Inflammatory macrophage (primary cell): Measurements from ENCODE around the gene SIK3.
A peak's percentile ranks its signal among the peaks of the same experiment; 100 is the strongest.

ENCODE experiments used
- DNase-seq, 2 donors: peaks; one replicate each; pipeline ENCODE4 v3.0.0-alpha.2; 2020 to 2022

The SIK3 gene

GRCh38 chr11:116962108-116962507 is 136.1 kb downstream of the SIK3 start:
- DNase-seq: peak; percentile 38 to 43

DNA sequence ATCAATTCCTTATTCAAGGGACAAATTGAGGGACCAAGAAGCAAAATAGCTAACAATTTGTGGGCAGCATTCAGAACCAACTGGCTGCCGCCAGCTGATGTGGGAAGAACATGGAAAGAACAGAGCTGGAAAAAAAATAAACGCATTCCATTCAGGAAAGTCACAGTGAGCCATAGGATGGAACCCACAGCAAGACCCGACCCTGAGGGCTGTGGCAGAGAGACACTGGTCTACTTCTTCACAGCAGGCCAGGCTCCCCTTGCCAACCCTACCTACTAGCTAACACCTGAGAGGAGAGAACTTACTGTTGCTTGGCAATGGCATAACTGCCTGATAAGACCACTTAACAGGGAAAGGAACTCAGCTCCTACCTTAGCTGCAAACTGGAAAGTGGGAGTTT is 137.3 kb downstream of the SIK3 start:
- DNase-seq: no peak

GRCh38 chr11:116958246-116958645 is 140.0 kb downstream of the SIK3 start:
- DNase-seq: no peak

GRCh38 chr11:116955949-116956348 is 142.3 kb downstream of the SIK3 start:
- no peak for DNase-seq

DNA sequence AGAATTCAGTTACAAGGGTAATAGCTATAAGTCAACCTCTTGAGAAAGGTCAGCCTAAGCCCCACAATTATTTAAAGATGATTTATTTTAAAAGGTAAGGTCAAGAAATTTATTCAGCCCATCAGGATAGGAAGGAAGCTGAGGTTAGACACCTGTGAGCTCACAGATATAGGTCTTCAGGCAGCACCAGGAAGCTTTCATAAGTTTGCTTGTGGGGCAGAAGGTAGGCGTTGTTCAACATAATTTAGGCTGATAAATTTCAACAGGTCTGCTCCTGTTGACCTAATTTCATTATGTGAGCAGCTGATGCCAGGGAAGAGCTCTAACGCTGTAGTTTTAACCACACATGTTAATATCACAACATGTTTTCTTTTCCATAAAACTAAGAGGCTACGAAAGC is 142.7 kb downstream of the SIK3 start:
- DNase-seq: no peak

DNA sequence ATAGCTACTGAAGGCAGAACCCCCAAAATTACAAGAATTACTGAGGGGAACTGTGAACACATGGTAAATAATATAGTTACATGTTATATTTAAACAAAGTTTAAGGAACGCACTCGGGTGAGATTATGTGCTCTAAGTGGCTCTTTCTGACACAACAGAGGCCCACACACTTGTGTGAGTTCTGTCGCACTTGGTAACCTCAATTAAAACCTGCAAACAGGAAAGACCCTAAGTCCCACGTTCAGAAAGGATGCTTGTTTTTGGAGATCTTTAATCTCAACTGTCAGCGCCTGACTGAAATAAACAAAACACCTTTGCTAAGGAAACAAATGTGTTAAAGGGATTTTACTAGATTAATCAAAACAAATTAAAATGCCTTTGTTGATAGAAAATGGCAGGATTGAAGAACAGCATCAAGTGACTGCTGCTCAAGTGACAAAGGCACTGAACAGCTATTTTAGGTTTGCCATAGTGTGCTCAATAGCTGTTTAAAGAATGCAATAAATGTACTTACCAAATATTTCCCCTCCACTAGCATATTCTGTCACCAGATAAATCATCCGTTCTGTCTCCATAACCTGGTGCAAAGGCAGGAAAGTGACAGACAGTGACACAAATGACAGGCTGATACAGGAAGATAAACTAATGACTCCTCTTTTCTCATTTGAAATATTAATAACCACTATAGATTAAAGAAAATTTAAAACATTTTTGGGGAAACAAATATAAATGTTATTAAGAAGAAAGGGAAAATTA is 144.5 kb downstream of the SIK3 start:
- no peak for DNase-seq

- DNase-seq: no peak
These were observed 146.5 kb downstream of the SIK3 start for GRCh38 chr11:116951762-116952161.

DNA sequence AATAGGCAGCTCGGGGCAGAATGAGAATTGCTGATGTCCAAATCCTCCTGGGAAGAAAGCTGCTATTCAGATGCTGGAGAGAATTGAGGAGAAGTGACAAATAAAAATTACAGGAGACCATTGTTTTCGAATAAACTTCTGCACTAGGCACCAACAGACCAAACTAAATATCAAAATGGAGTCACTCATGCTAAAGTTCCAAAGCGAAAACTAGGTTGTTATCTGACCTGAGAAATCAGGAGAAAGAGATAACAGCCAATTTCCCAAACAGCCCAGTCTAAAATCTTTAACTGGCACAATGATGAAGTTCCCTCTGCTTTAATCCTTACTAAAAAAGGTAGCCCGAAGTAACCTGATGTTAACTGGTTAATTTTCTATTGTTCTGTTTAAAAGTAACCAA is 148.0 kb downstream of the SIK3 start:
- DNase-seq: no peak

DNA sequence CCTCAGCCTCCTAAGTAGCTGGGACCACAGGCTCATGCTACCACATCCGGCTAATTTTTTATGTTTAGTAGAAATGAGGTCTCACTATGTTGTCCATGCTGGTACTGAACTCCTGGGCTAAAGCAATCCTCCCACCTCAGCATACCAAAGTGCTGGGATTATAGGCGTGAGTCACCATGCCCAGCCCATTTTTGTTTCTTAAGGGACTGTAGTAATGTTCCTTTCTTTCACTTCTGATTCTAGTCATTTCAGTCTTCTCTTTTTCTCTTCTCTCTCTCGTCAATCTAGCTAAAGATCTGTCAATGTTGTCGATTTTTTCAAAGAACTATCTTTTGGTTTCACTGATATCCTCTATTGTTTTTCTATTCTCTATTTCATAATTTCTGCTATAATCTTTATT is 149.8 kb downstream of the SIK3 start:
- DNase-seq: peak; percentile 56 to 69

- no peak for DNase-seq
These were observed 151.8 kb downstream of the SIK3 start for GRCh38 chr11:116946414-116946813.

DNA sequence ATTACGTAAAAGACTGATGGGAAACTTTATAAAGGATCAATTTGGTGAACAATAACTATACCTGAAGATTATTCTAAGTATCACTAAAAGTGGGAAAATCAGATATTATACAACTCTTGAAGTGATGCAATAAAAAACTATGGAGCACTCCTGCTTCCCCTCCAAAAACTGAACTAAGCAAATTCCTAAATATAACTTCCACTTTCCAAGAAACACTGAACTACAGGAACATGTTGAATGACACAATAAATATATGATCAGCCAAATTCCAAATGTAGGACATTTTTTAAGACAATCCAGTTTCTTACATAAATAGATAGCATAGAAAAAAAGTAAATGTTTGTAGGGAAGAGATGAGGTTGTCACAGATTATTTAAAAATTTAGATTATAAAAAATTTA is 158.7 kb downstream of the SIK3 start:
- peak in 1 of 2 donors; percentile 39 for DNase-seq

- DNase-seq: peak; percentile 42 to 85
These were observed 159.7 kb downstream of the SIK3 start for GRCh38 chr11:116938471-116939070.

DNA sequence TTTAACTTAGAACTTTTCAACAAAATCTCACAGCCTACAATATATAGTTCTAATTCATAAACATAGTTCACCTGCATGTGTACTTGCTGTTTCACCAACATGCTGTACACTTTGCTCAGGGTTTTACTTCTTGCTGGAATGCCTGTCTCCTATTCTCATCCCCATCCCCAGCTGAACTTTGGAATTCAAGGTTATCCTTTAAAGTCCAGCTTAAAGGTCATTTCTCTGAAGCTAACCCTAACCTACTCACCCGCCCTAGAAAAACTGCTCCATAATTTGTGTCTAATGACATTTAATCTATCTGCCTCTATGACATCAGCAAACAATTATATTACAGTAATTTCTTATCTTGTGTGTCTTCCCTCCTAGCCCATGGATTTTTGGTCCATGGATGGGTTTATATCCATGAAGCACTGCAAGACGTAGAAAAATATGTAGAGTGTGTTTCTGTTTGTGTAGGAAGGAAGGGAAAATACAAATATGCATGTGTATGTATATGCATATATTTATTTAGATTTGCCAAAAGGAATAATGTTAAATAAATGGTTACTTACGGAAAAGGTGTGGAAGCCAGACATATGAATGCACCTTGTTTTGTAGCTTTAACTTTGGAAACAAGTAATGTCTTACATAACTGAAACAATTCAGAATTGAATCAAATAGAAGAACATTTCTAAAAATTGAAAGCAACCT is 161.3 kb downstream of the SIK3 start:
- no peak for DNase-seq

- DNase-seq: no peak
These were observed 162.7 kb downstream of the SIK3 start for GRCh38 chr11:116935514-116935913.

DNA sequence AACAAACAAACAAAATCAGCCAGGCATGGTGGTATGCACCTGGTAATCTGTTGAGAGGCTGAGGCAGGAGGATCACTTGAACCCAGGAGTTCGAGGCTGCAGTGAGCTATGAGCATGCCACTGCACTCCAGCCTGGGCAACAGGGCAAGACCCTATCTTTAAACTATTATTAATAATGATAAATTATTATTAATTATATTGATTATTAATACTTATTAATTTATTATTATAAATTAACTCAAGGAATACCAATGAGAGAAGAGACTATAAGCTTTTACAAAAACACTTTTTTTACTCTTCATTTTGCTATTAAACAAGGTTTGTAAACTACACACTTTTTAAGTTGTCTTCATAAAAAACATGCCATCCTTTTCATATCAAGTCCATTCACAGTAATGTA is 163.1 kb downstream of the SIK3 start:
- no peak for DNase-seq

GRCh38 chr11:116933961-116934360 is 164.3 kb downstream of the SIK3 start:
- no peak for DNase-seq

GRCh38 chr11:116932181-116932580 is 166.0 kb downstream of the SIK3 start:
- DNase-seq: no peak

- DNase-seq: peak; percentile 56 to 77
These were observed 166.8 kb downstream of the SIK3 start for GRCh38 chr11:116931206-116931953.

DNA sequence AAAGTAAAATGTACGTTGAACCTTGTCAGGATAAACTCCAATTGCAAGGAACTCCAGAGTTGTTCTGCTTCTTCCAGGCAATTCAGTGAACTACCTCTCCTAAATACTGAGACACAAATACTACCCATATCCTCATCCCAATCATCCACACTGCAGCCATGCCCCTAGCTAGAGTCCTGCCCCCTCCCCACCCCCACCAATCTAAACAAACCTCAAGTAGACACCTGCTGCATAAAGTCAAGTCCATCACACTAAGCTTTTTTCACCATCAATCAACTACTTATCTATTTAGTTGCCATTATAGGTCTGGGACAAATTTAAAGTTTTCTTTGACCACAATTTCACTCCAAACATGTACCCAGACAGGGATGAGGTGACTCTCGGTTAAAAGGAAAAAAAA is 167.6 kb downstream of the SIK3 start:
- DNase-seq: no peak

GRCh38 chr11:116930177-116930576 is 168.1 kb downstream of the SIK3 start:
- DNase-seq: peak in 1 of 2 donors; percentile 17

DNA sequence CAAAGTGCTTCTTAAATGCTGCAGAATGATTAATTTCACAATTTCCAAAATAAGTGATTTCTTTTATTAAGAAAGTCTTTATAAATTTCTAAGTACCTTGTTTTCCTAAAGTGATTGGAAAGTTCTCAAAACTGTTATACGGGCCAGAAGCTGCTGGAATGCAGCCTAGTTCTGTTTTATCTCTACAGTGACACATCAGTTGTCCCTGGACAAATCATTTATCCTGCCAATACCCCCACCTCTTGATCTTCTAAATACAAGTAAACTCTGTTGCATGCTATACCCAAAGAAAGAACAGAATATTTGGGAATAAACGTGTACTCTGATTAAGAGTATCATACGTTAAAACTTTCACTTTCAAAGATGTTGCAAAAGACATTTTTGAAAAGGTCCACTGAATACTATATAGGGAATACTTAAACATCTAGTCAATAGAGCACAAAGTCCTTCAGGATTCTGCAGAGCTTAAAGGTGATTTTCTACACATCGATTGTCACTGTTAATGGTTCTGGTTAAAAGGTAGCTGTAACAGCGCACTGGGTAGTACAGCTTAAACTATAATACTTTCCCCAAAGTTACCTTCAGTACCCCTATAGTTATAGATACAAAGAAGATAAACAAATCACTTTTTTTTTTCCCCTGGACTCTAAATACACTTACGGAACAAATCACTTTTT is 168.7 kb downstream of the SIK3 start:
- DNase-seq: no peak

DNA sequence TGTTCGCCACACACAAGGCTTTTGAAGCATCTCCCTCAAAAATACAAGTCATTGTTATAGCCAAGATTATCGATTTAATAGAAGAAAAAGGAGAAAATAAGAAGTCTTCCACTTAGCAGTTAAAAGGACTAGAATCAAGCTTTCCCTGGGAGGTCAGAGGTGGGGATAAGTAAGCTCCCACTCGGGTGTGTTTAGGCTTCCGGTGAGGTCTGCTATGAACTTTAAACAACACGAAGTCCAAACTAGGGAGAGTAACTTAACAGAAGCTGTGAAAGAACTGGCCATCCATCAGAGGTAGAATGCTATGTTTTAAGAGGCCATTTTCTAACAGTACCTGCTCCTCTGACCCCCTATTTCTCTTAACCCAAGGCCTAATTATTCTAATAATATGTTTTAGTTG is 169.4 kb downstream of the SIK3 start:
- DNase-seq: no peak
